WTC11 (cell line): ENCODE measurements around the gene SCO2. TPM values are rescaled to one million over a fixed set of nuclear protein-coding genes. Genes with fewer than 3 reads are reported as not detected.

Experiments used
- ATAC-seq: fragments of 200-7000 bp; cut with Tn5 transposase; 2 replicates; pipeline ENCODE4 v1.10.0; 2021; ENCODE audit warnings: mild to moderate bottlenecking, moderate library complexity
- CTCF ChIA-PET: fragments of 300-600 bp; sonication (Branson Sonifier 250); formaldehyde crosslinking; loops from one replicate; lab custom pipeline; 2021; ENCODE audit warnings: antibody characterized with exemption; lab: Charles Lee
- POLR2A ChIA-PET: fragments of 350-600 bp; sonication (Branson Sonifier 250); formaldehyde crosslinking; loops from one replicate; lab custom pipeline; 2021; ENCODE audit warnings: antibody characterized with exemption; lab: Charles Lee
- DNase-seq: peaks from one replicate; pipeline ENCODE4 v3.0.0; 2021; ENCODE audit warnings: low spot score
- H3K27ac Mint-ChIP-seq: 2 replicates; pipeline ENCODE4 v1.8.0; 2021; ENCODE audit warnings: mixed read lengths
- H3K27me3 Mint-ChIP-seq: 2 replicates; pipeline ENCODE4 v1.8.0; 2021; ENCODE audit warnings: low read depth, mild to moderate bottlenecking, moderate library complexity, mixed read lengths
- H3K36me3 Mint-ChIP-seq: 2 replicates; pipeline ENCODE4 v1.8.0; 2021; ENCODE audit warnings: mixed read lengths
- H3K4me1 Mint-ChIP-seq: 2 replicates; pipeline ENCODE4 v1.8.0; 2022; ENCODE audit warnings: mixed read lengths
- H3K4me3 Mint-ChIP-seq: 2 replicates; pipeline ENCODE4 v1.8.0; 2021; ENCODE audit warnings: mild to moderate bottlenecking, moderate library complexity, mixed read lengths
- H3K9me3 Mint-ChIP-seq: 2 replicates; pipeline ENCODE4 v1.8.0; 2021; ENCODE audit warnings: mixed read lengths
- ATF1 ChIP-seq: sonication (generic); formaldehyde crosslinking; IDR thresholded peaks from 2 replicates; pipeline ENCODE4 v1.8.1; 2023; ENCODE audit warnings: mild to moderate bottlenecking, moderate library complexity, missing genetic modification reagents
- CDX4 ChIP-seq: fragments of 250-450 bp; sonication (Bioruptor Pico); IDR thresholded peaks from 2 replicates; pipeline ENCODE4 v1.9.0; 2021; ENCODE audit warnings: moderate library complexity, mild to moderate bottlenecking, inconsistent platforms, borderline replicate concordance
- CTCF ChIP-seq: fragments of 200-600 bp; IDR thresholded peaks from 2 replicates; pipeline ENCODE4 v1.8.0; 2022; ENCODE audit warnings: antibody characterized with exemption
- E2F5 ChIP-seq: sonication (generic); formaldehyde crosslinking; IDR thresholded peaks from 2 replicates; pipeline ENCODE4 v1.8.1; 2022; ENCODE audit warnings: mild to moderate bottlenecking, moderate library complexity, missing genetic modification reagents
- ETV6 ChIP-seq: sonication (generic); formaldehyde crosslinking; IDR thresholded peaks from 2 replicates; pipeline ENCODE4 v1.8.1; 2022; ENCODE audit warnings: mild to moderate bottlenecking, missing genetic modification reagents
- HMGA2 ChIP-seq: fragments of 250-450 bp; sonication (Bioruptor Pico); IDR thresholded peaks from 2 replicates; pipeline ENCODE4 v1.4.0; 2021; ENCODE audit warnings: mild to moderate bottlenecking, moderate library complexity
- HMGXB4 ChIP-seq: sonication (generic); formaldehyde crosslinking; IDR thresholded peaks from 2 replicates; pipeline ENCODE4 v1.8.1; 2023; ENCODE audit warnings: mild to moderate bottlenecking, moderate library complexity, missing genetic modification reagents
- KAT7 ChIP-seq: sonication (generic); formaldehyde crosslinking; IDR thresholded peaks from 2 replicates; pipeline ENCODE4 v1.8.1; 2023; ENCODE audit warnings: missing genetic modification reagents, mild to moderate bottlenecking, borderline replicate concordance
- MYBL2 ChIP-seq: sonication (generic); formaldehyde crosslinking; IDR thresholded peaks from 2 replicates; pipeline ENCODE4 v1.8.1; 2023; ENCODE audit warnings: mild to moderate bottlenecking, moderate library complexity, missing genetic modification reagents
- OVOL2 ChIP-seq: fragments of 250-450 bp; sonication (Bioruptor Pico); IDR thresholded peaks from 2 replicates; pipeline ENCODE4 v1.9.0; 2021; ENCODE audit warnings: mild to moderate bottlenecking, borderline replicate concordance
- SMAD4 ChIP-seq: sonication (generic); formaldehyde crosslinking; IDR thresholded peaks from 2 replicates; pipeline ENCODE4 v1.8.0; 2022; ENCODE audit warnings: mild to moderate bottlenecking, missing genetic modification reagents
- TEAD1 ChIP-seq: sonication (generic); formaldehyde crosslinking; IDR thresholded peaks from 2 replicates; pipeline ENCODE4 v1.8.0; 2022; ENCODE audit warnings: mild to moderate bottlenecking, missing genetic modification reagents
- ZBTB21 ChIP-seq: sonication (generic); formaldehyde crosslinking; IDR thresholded peaks from 2 replicates; pipeline ENCODE4 v1.8.1; 2023; ENCODE audit warnings: mild to moderate bottlenecking, missing genetic modification reagents, borderline replicate concordance
- ZMAT4 ChIP-seq: fragments of 250-450 bp; sonication (Bioruptor Pico); IDR thresholded peaks from 2 replicates; pipeline ENCODE4 v1.9.0; 2021; ENCODE audit warnings: mild to moderate bottlenecking
- ZNF219 ChIP-seq: sonication (generic); formaldehyde crosslinking; IDR thresholded peaks from 2 replicates; pipeline ENCODE4 v1.8.0; 2023; ENCODE audit warnings: missing genetic modification reagents, mild to moderate bottlenecking, borderline replicate concordance
- ZNF263 ChIP-seq: sonication (generic); formaldehyde crosslinking; IDR thresholded peaks from 2 replicates; pipeline ENCODE4 v1.8.1; 2022; ENCODE audit warnings: low read depth, mild to moderate bottlenecking, moderate library complexity, missing genetic modification reagents
- total RNA-seq: library from RNA; stranded (reverse); gene quantifications from 3 replicates; pipeline ENCODE4 v1.2.3, GENCODE V29; 2021
- TF ChIP-seq, protein P1 (sequence below): sonication (generic); formaldehyde crosslinking; IDR thresholded peaks from 2 replicates; pipeline ENCODE4 v1.8.1; 2023; ENCODE audit warnings: mild to moderate bottlenecking, missing genetic modification reagents, moderate library complexity

Gene SCO2
- total RNA-seq, 1 experiment from 2014 or later, result not detected

DNA sequence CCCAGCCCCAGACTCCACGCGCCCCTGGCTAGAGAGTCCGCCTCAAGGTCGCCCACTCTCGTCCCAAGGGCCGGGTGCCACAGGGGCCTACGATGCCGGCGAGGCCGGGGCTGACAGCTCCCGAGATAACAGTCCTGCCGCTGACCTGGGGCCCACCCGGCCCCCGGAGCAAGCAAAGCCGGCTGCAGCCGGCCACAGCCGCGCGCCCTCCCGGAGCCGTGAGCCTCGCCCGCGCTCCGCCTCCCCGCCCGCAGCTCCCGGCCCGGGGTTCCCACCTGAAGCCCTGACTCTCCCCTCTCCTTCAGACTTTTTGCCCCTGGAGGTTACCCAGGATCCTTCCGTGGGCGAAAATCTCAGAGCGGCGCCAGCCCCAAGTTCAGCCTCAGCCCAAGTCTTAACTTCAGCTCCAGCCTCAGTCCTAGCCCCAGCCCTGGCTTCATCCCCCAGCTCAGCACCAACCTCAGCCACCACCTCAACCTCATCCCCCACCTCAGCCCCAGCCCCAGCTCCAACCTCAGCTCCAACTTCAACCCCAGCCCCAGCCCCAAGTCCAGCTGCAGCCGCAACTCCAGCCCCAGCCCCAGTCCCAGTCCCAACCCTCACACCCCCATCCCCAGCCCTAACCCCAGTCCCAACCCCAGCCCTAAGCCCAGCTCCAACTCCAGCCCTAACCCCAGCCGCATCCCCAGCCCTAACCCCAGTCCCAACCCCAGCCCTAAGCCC, 22.0 kb upstream of the SCO2 start (continued):
- no peak for TF ChIP-seq E2F5 (CRISPR knock-in tag)
- no peak for TF ChIP-seq MYBL2 (CRISPR knock-in tag)
- TF ChIP-seq KAT7, result no peak
- TF ChIP-seq, all 79 proteins: peak for 0

- peaks cover 11% of the 10 kb centered on the region for H3K27me3 Mint-ChIP-seq
- CTCF ChIA-PET, result interaction anchor here (1.0 to 2.5 kb wide), 5 partner anchors 16 to 75 kb away, joined by 3 to 23 read pairs (median 7); partner anchors contain the start of genes SCO2 and SYCE3
- H3K27ac Mint-ChIP-seq, result no peak overlapping the region
- no peaks in the 10 kb centered on the region for H3K9me3 Mint-ChIP-seq
- no peaks in the 10 kb centered on the region for H3K4me1 Mint-ChIP-seq
- no peak overlapping the region for H3K4me3 Mint-ChIP-seq
- TF ChIP-seq OVOL2 (CRISPR knock-in tag), result no peak
- TF ChIP-seq CTCF, result no peak
- no peak for TF ChIP-seq ZBTB21 (CRISPR knock-in tag)
- TF ChIP-seq HMGXB4 (CRISPR knock-in tag), result no peak
- TF ChIP-seq HMGA2 (CRISPR knock-in tag), result no peak
- no peak for TF ChIP-seq ZNF219 (CRISPR knock-in tag)
- no peak for TF ChIP-seq ZMAT4
- TF ChIP-seq, protein P1, sequence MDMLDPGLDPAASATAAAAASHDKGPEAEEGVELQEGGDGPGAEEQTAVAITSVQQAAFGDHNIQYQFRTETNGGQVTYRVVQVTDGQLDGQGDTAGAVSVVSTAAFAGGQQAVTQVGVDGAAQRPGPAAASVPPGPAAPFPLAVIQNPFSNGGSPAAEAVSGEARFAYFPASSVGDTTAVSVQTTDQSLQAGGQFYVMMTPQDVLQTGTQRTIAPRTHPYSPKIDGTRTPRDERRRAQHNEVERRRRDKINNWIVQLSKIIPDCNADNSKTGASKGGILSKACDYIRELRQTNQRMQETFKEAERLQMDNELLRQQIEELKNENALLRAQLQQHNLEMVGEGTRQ (CRISPR knock-in tag), result no peak
- TF ChIP-seq TEAD1 (CRISPR knock-in tag), result no peak
- TF ChIP-seq SMAD4 (CRISPR knock-in tag), result no peak
- no peak for TF ChIP-seq CDX4 (CRISPR knock-in tag)
- no peak for TF ChIP-seq E2F5 (CRISPR knock-in tag)
- TF ChIP-seq KAT7, result no peak
- no peak for TF ChIP-seq ATF1
- no peak for TF ChIP-seq ETV6 (CRISPR knock-in tag)
- no peak for TF ChIP-seq ZNF263 (CRISPR knock-in tag)
- POLR2A ChIA-PET, result no interaction called here
- no peaks in the 10 kb centered on the region for H3K36me3 Mint-ChIP-seq
- DNase-seq (no peak), ATAC-seq (no peak)
Observed at GRCh38 chr22:50546326-50547262, 21.2 kb upstream of the SCO2 start.
